ENCODE measurements around the gene ISCA2.

ISCA2 gene

GRCh38 chr14:74501691-74502090 lies 8.1 kb downstream of the ISCA2 start:
- ChIA-PET CTCF (interaction anchor here (0.8 to 1.7 kb wide), 4 partner anchors 26 to 87 kb away, joined by 3 to 4 read pairs (median 3); no protein-coding TSS in a partner anchor), POLR2A (no interaction called here)
- no peak for DNase-seq (ENCODE audit: extremely low spot score)
- no peak for TF ChIP-seq CTCF (IDR thresholded peaks at IDR 0.05; ENCODE audit: control extremely low read depth, extremely low read depth, low read depth, missing control alignments)

- CTCF ChIA-PET: interaction anchor here (0.6 to 3.2 kb wide), 7 partner anchors 8 to 253 kb away, joined by 3 to 18 read pairs (median 3); partner anchors contain the start of genes ISCA2 and NPC2
- TF ChIP-seq CTCF (IDR thresholded peaks at IDR 0.05; ENCODE audit: control extremely low read depth, extremely low read depth, low read depth, missing control alignments): peak; percentile 45
- POLR2A ChIA-PET: no interaction called here
- peak; percentile 59 for DNase-seq (ENCODE audit: extremely low spot score)
Measured at GRCh38 chr14:74502236-74503019, 8.9 kb downstream of the ISCA2 start.

GRCh38 chr14:74503291-74503937 lies 9.8 kb downstream of the ISCA2 start:
- DNase-seq (ENCODE audit: extremely low spot score): no peak
- ChIA-PET POLR2A (no interaction called here), CTCF (interaction anchor here (0.6 to 3.2 kb wide), 3 partner anchors 9 to 16 kb away, joined by 3 to 18 read pairs (median 4); partner anchors contain the start of genes ISCA2 and NPC2)
- no peak for TF ChIP-seq CTCF (IDR thresholded peaks at IDR 0.05; ENCODE audit: control extremely low read depth, extremely low read depth, low read depth, missing control alignments)

- TF ChIP-seq CTCF (IDR thresholded peaks at IDR 0.05; ENCODE audit: control extremely low read depth, extremely low read depth, low read depth, missing control alignments): no peak
- CTCF ChIA-PET: interaction anchor here (1.7 to 3.2 kb wide), 2 partner anchors 9 to 15 kb away, joined by 4 to 18 read pairs; partner anchors contain the start of genes ISCA2 and NPC2
- no peak for DNase-seq (ENCODE audit: extremely low spot score)
- POLR2A ChIA-PET: no interaction called here
Measured at GRCh38 chr14:74503938-74504335, 10.4 kb downstream of the ISCA2 start.

- DNase-seq (ENCODE audit: extremely low spot score): no peak
- CTCF ChIA-PET: interaction anchor here (3.2 kb wide), 1 partner anchor 10 kb away, joined by 18 read pairs; the partner anchor contains the start of genes ISCA2 and NPC2
- TF ChIP-seq CTCF (IDR thresholded peaks at IDR 0.05; ENCODE audit: control extremely low read depth, extremely low read depth, low read depth, missing control alignments): no peak
- POLR2A ChIA-PET: no interaction called here
Measured at GRCh38 chr14:74504412-74504811, 10.8 kb downstream of the ISCA2 start.

- no peak for DNase-seq (ENCODE audit: extremely low spot score)
- TF ChIP-seq CTCF (IDR thresholded peaks at IDR 0.05; ENCODE audit: control extremely low read depth, extremely low read depth, low read depth, missing control alignments): no peak
- CTCF ChIA-PET: interaction anchor here (3.2 kb wide), 1 partner anchor 11 kb away, joined by 18 read pairs; the partner anchor contains the start of genes ISCA2 and NPC2
- POLR2A ChIA-PET: no interaction called here
Measured at GRCh38 chr14:74504874-74505720, 11.5 kb downstream of the ISCA2 start.
